ENCODE data around the gene BIRC7. TPM values are rescaled to one million over a fixed set of nuclear protein-coding genes. Genes with fewer than 3 reads are reported as not detected.
A peak's percentile ranks its signal among the peaks of the same experiment; 100 is the strongest.

The BIRC7 gene
- polyA plus RNA-seq, 1 donor (not counting 4 experiments of a cell fraction or from before 2014, with no cell fraction given), result not detected

DNA sequence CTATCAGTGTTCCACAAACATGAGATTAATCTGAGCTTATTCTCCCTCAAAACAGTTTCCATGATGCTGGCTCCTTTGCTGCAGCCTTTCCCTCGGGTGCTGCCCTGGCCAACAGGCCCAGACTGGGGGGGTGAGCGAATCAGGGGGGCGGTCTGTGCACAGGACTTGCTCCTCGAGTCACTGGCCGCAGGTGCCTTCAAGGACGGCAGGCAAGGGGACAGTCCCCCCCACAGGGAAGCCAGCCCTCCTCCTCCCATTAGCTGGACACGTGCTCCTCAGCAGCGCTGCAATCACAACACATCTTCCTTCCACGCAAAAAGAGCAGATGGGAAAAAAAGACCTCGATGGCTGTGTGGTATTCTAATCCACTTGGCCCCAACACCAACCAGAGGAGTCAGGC, 29.8 kb upstream of the BIRC7 start:
- peaks cover 46 to 47% of the 10 kb centered on the region in 2 experiments for H3K36me3 ChIP-seq (ENCODE audit: control insufficient read depth in 2 of 2, extremely low read depth in 1 of 2, insufficient read depth in 2 of 2, low read length in 2 of 2)
- TF ChIP-seq, protein P1, sequence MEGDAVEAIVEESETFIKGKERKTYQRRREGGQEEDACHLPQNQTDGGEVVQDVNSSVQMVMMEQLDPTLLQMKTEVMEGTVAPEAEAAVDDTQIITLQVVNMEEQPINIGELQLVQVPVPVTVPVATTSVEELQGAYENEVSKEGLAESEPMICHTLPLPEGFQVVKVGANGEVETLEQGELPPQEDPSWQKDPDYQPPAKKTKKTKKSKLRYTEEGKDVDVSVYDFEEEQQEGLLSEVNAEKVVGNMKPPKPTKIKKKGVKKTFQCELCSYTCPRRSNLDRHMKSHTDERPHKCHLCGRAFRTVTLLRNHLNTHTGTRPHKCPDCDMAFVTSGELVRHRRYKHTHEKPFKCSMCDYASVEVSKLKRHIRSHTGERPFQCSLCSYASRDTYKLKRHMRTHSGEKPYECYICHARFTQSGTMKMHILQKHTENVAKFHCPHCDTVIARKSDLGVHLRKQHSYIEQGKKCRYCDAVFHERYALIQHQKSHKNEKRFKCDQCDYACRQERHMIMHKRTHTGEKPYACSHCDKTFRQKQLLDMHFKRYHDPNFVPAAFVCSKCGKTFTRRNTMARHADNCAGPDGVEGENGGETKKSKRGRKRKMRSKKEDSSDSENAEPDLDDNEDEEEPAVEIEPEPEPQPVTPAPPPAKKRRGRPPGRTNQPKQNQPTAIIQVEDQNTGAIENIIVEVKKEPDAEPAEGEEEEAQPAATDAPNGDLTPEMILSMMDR (optimal IDR thresholded peaks at IDR 0.05 in 1 of 3, IDR thresholded peaks at IDR 0.05 in 1 of 3, conservative IDR thresholded peaks at IDR 0.05 in 1 of 3; ENCODE audit: extremely low read depth in 1 of 3, insufficient read depth in 2 of 3, low read length in 3 of 3), result no peak
- no peak for TF ChIP-seq EZH2 (IDR thresholded peaks at IDR 0.05; ENCODE audit: low read length)
- H3K27me3 ChIP-seq (ENCODE audit: control insufficient read depth, extremely low read depth, insufficient read depth, low read length), result no peaks in the 10 kb centered on the region
- H3K4me1 ChIP-seq (ENCODE audit: control insufficient read depth, extremely low read depth, insufficient read depth, low read length), result no peaks in the 10 kb centered on the region
- H3K4me3 ChIP-seq (ENCODE audit: control insufficient read depth in 2 of 3, extremely low read depth in 1 of 3, insufficient read depth in 2 of 3, low read depth in 1 of 3, low read length in 3 of 3), result no peak overlapping the region
- no peak overlapping the region for H3K4me2 ChIP-seq (ENCODE audit: control insufficient read depth, extremely low read depth, insufficient read depth, low read depth, low read length)
- peaks cover 2% of the 10 kb centered on the region for H3K9me1 ChIP-seq (ENCODE audit: control insufficient read depth, extremely low read depth, insufficient read depth, low read length)
- H3K9me3 ChIP-seq (ENCODE audit: control insufficient read depth, low read depth, low read length), result no peaks in the 10 kb centered on the region
- no peak overlapping the region for H2AFZ ChIP-seq (ENCODE audit: control insufficient read depth, low read length)
- no peak overlapping the region for H3K27ac ChIP-seq (ENCODE audit: control insufficient read depth, insufficient read depth, low read length)
- H3K79me2 ChIP-seq (ENCODE audit: control insufficient read depth, insufficient read depth, low read length), result peaks cover 86% of the 10 kb centered on the region
- peaks cover 61% of the 10 kb centered on the region for H4K20me1 ChIP-seq (ENCODE audit: control insufficient read depth, extremely low read depth, insufficient read depth, low read length)
- dilution Hi-C loops (cut with MboI; ENCODE audit: extremely low pct_ligation_motif_present, low sequenced_read_pairs), result no loop called here
- DNase-seq (ENCODE audit: low read depth, low spot score) (no peak), FAIRE-seq (no peak)
- no peak overlapping the region for H3K9ac ChIP-seq (ENCODE audit: control insufficient read depth, extremely low read depth, insufficient read depth, low read length)

DNA sequence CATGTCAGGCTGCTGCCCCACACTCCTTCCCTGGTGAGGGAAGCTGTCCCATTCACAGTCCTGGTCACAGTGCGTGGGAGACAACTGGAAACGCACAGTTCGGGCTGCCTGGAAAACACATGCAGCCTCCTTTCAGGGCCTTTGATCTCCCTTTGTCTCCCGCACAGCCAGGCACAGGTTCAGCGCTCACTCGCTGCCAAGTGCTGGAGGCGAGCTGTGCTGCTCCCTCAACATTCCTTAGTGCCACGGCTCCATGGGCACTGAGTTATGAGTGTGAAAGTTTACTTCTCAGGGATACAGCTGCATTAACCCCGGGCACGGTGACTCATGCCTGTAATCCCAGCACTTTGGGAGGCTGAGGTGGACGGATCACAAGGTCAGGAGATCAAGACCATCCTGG, 28.8 kb upstream of the BIRC7 start:
- dilution Hi-C loops (cut with MboI; ENCODE audit: extremely low pct_ligation_motif_present, low sequenced_read_pairs), result no loop called here
- no peaks in the 10 kb centered on the region for H3K4me1 ChIP-seq (ENCODE audit: control insufficient read depth, extremely low read depth, insufficient read depth, low read length)
- TF ChIP-seq, protein P1 (optimal IDR thresholded peaks at IDR 0.05 in 1 of 3, IDR thresholded peaks at IDR 0.05 in 1 of 3, conservative IDR thresholded peaks at IDR 0.05 in 1 of 3; ENCODE audit: extremely low read depth in 1 of 3, insufficient read depth in 2 of 3, low read length in 3 of 3), result no peak
- TF ChIP-seq EZH2 (IDR thresholded peaks at IDR 0.05; ENCODE audit: low read length), result no peak
- peaks cover 2% of the 10 kb centered on the region for H3K9me1 ChIP-seq (ENCODE audit: control insufficient read depth, extremely low read depth, insufficient read depth, low read length)
- H3K36me3 ChIP-seq (ENCODE audit: control insufficient read depth in 2 of 2, extremely low read depth in 1 of 2, insufficient read depth in 2 of 2, low read length in 2 of 2), result peaks cover 44 to 45% of the 10 kb centered on the region in 2 experiments
- H3K27ac ChIP-seq (ENCODE audit: control insufficient read depth, insufficient read depth, low read length), result no peak overlapping the region
- H3K27me3 ChIP-seq (ENCODE audit: control insufficient read depth, extremely low read depth, insufficient read depth, low read length), result no peaks in the 10 kb centered on the region
- peaks cover 86% of the 10 kb centered on the region for H3K79me2 ChIP-seq (ENCODE audit: control insufficient read depth, insufficient read depth, low read length)
- no peak overlapping the region for H3K4me3 ChIP-seq (ENCODE audit: control insufficient read depth in 2 of 3, extremely low read depth in 1 of 3, insufficient read depth in 2 of 3, low read depth in 1 of 3, low read length in 3 of 3)
- H3K4me2 ChIP-seq (ENCODE audit: control insufficient read depth, extremely low read depth, insufficient read depth, low read depth, low read length), result no peak overlapping the region
- DNase-seq (ENCODE audit: low read depth, low spot score), result no peak
- no peak overlapping the region for H2AFZ ChIP-seq (ENCODE audit: control insufficient read depth, low read length)
- H3K9me3 ChIP-seq (ENCODE audit: control insufficient read depth, low read depth, low read length), result no peaks in the 10 kb centered on the region
- peaks cover 61% of the 10 kb centered on the region for H4K20me1 ChIP-seq (ENCODE audit: control insufficient read depth, extremely low read depth, insufficient read depth, low read length)
- H3K9ac ChIP-seq (ENCODE audit: control insufficient read depth, extremely low read depth, insufficient read depth, low read length), result no peak overlapping the region
- FAIRE-seq, result peak; percentile 56
